ENCODE data around the gene MPDU1.

DNA sequence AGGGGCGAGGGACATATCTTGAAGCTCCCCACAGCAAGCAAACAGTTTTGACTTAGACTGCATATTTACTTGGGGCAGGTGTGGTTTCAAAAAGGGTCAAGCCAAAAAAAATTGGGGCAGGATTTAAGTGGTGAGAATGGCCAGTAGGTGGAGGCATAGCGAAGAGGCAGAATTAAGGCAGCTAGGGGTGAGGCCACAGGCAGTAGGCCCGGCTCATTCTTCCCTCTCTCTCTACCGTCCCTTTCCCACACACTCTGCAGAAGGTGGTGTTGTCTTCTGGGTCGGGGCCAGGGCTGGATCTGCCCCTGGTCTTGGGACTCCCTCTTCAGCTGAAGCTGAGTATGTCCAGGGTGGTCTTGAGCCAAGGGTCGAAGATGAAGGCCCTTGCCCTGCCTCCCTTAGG lies 48.8 kb downstream of the MPDU1 start:
- TF ChIP-seq, protein P1, sequence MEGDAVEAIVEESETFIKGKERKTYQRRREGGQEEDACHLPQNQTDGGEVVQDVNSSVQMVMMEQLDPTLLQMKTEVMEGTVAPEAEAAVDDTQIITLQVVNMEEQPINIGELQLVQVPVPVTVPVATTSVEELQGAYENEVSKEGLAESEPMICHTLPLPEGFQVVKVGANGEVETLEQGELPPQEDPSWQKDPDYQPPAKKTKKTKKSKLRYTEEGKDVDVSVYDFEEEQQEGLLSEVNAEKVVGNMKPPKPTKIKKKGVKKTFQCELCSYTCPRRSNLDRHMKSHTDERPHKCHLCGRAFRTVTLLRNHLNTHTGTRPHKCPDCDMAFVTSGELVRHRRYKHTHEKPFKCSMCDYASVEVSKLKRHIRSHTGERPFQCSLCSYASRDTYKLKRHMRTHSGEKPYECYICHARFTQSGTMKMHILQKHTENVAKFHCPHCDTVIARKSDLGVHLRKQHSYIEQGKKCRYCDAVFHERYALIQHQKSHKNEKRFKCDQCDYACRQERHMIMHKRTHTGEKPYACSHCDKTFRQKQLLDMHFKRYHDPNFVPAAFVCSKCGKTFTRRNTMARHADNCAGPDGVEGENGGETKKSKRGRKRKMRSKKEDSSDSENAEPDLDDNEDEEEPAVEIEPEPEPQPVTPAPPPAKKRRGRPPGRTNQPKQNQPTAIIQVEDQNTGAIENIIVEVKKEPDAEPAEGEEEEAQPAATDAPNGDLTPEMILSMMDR (conservative IDR thresholded peaks at IDR 0.05; ENCODE audit: low read depth, low read length) = peak; percentile 56
- no peak for TF ChIP-seq EZH2phosphoT487 (IDR thresholded peaks at IDR 0.05; ENCODE audit: borderline replicate concordance, low read length)
